Stimulated activated CD8-positive, alpha-beta memory T cell treated with anti-CD3 and anti-CD28 coated beads, Interleukin-7, amount 100 ng/mL, for 48 hours (primary cell): ENCODE measurements around the gene HOXC13.

Experiments
- DNase-seq, 2 donors: peaks; one replicate each; pipeline ENCODE4 v3.0.0-alpha.2; 2020; ENCODE audit warnings: low read depth in 1 of 2; ENCODE audit errors: extremely low read depth in 1 of 2

HOXC13 gene

DNA sequence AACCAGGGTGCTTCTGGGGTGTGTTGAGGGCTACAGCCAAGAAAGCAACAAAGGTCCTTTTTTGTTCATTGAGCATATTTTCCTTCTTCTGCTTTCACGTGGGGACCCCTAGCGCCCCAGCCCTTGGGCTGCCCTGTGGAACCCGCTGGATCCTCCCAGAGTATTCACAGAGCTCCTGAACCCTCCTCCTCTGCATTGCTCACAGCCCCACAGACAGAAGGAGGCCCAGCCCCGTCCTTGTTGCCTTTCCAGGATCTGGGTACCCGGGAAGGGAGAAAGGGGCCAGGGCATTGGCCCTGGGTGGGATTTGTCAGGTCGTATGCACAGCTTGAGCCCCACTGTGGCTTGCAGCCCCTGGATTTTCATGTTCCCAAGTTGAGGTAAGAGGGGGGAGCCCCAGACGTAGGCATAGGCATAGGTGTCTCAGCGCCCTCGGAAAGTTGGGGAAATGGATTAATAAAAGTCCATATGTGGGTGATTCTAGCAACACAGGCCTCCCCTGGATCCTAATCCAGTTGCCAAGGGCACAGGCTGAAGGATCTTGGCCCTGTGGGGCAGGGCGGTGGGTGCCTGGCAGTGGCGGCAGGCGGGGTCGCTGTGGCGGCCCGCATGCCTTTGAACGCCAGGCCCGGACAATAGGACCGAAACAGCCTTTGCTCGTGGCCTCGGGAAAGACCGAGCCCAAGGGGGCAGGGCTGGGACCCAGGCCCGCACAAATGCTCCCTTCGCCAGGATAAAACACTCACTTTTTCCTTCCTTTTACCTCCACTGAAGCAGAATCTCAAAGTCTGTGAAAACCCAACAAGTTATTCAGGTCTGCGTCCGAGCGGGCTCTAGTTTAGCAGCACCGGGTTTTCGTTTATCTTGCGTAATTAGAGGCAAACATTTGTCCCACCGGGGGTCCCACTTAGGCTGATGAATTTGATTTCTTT lies 43.3 kb downstream of the HOXC13 start:
- no peak for DNase-seq

DNA sequence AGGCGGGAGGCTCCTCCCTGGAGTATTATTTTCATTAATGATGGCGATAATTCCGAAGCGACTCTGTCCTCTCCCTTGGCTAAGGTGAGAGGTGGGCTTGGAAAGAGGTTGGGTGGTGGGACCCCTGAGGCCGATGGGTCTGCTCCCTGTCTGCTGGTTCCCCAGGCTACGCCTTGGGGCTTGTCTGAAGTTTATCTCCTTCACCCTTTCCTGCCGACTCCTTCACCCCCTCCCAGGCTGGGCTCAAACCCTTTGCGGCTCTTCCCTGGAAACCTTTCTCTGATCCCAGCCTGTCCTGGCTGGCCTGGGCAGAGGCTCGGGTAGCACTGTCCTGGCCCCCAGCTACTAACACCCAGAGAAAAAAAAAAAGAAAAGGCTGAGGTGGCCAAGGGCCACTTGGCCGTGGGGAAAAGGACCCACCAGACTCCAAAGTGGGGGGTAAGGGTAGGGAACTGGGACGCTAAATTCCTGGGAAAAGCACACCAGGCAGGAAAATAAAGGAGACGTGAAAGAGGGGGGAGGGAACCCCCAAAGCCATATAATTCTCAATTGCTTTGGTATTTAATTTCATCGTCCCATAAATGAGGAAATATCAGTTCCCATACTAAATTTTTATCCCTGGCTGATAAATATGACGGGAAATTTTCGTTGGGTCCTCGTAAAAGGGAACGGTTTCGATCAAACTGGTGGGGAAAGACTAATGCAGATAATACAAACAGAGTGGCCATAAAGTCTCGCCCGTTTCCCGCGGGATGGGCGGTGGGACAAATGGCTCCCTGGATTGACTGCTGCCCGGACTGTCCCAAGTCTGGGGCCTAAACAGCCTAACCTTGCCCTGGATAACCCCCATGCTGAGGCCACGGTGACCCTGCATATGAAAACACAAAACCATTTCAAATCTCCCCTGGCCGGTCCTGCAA lies 44.3 kb downstream of the HOXC13 start:
- no peak for DNase-seq

DNA sequence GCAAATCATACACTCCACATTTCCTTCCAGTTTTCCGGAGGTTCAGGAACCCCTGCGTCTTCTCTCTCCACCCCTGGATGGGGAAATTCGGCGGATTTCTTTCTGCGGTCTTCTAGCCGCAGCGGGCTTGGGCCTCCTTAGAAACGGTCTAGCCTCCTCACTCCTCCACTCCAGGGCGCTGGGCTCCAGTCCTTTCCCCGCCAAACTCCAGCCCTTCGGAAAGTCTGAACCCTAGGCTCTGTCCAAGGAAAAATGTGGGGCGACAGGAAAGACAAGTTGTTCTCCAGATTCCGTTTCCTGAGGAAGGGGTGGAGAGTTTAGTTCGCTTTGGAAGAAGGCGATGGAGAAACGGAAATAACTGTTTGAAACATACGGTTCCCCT lies 44.9 kb downstream of the HOXC13 start:
- DNase-seq = no peak

DNA sequence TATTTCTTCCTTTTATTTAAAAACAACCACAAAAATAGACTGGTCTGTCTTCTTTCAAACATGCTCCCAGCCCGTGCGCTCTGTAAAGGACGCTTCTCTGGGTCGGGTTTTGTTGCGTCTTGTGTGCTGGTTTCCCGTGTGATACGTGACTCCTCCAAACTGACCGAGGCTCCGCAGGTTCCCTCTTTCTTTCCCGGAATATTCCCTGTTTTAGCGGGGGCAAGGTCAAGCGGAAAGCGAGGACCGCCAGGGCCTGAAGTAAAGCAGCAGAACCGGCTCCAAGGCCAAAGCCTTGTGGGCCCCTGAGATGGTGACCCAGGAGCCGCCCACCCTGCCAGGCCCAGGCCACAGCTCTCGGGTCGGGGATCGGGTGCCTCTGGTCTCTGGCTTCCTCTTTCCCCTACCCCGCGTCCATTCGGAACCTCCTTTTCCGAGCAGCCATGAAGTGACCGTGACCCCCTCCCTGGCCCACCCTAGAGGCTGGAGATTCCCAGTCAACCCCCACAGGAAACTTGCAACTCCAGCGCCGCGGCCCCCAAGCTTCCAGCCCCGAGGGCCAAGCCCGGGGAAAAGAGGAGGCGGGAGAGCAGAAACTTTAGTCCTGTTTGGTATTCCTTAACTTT lies 45.4 kb downstream of the HOXC13 start:
- no peak for DNase-seq

DNA sequence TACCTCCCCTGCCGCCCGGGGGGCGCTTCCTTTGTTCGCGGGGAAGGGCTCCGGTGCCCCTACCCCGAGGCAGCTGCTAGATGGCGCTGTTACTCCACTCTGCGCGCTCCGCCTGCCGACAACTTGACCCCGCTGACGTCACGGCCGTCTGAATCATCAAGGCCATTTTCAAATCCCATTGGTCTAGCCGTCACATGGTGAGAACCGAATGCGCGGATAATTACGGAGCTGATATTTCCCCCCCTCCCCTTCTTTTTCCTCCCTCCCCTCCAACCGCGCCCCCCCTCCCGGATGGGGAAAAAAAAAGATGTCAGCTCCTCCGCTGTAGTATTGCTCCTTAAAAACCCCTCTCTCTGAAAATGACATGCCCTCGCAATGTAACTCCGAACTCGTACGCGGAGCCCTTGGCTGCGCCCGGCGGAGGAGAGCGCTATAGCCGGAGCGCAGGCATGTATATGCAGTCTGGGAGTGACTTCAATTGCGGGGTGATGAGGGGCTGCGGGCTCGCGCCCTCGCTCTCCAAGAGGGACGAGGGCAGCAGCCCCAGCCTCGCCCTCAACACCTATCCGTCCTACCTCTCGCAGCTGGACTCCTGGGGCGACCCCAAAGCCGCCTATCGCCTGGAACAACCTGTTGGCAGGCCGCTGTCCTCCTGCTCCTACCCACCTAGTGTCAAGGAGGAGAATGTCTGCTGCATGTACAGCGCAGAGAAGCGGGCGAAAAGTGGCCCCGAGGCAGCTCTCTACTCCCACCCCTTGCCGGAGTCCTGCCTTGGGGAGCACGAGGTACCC lies 46.5 kb downstream of the HOXC13 start, which contains the start of gene HOXC10:
Gene HOXC10, plus strand, starts transcription at position 246 of the 791 bp plus-strand sequence. Its CDS starts 114 bp downstream, at position 360.
- peak; percentile 69 to 85 for DNase-seq

DNA sequence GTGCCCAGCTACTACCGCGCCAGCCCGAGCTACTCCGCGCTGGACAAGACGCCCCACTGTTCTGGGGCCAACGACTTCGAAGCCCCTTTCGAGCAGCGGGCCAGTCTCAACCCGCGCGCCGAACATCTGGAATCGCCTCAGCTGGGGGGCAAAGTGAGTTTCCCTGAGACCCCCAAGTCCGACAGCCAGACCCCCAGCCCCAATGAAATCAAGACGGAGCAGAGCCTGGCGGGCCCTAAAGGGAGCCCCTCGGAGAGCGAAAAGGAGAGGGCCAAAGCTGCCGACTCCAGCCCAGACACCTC lies 47.0 kb downstream of the HOXC13 start:
- no peak for DNase-seq

DNA sequence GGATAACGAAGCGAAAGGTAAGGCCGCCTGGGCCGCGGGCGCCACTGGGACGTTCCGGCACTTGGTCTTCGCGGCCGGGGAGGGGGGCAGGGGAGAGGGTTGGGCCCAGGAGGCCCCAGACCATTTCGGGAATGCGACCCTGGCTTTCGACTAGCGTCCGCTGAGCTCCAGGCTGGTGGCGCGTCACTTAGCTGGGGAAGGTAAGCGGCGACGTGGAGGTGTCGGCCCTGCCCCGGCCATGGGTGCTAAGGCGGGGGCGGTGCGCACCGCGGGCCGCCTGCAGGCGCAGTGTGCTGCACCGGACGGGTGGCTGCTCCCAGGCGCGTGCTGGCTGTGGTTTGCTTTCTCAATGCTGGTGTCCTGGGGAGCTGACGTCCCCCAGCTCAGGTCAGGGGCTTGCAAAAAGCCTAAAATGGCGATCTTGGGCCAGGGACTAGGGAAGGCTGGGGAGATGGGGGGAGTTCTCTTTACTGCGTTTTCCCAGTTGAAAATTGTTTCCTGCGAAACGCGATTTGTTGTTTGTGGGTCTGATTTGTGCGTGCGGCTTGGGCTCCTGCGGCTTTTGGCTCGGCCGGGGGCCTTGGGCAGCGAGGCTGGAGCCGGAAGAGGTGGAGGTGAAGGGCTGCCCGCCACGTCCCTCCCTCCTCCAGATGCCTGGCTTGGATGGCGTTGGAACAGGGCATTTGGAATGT lies 47.5 kb downstream of the HOXC13 start:
- DNase-seq = no peak

DNA sequence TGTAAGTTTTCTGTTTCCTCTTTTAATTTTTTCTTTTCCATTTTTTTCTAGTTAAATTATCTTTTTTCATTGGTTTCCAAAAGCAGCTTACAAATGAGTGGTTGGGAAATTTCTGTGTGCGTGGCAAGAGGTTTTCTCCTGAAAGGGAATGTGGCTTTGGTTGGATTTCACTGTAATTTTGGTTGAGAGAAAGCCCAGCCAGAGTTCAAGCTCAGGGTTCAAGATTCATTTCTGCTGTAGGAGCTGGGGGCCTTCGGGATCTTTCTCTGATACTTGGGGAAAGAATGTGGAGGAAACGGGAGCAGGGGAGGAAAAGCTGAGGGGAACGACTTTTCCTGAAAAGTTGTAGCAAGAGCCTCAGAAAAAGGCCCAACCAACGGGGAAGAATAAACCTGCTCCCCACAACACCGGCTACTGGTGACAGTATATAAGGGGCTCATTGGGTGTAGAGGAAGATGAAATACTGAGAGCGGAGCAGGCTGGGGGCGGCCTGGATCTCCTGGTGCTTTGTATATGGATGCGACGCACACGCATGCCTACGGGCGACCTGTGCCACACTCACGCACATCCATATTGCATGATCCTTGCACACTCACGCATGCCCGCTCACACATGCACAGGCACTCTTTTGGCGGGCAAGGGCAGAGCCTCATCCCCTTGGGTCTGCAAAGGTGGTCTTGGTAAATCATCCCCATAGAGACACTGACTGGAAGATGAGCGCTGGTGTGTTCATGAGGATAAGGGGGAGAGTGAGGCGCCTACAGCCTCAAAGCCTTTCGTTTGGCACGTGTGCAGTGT lies 48.3 kb downstream of the HOXC13 start:
- DNase-seq = no peak

DNA sequence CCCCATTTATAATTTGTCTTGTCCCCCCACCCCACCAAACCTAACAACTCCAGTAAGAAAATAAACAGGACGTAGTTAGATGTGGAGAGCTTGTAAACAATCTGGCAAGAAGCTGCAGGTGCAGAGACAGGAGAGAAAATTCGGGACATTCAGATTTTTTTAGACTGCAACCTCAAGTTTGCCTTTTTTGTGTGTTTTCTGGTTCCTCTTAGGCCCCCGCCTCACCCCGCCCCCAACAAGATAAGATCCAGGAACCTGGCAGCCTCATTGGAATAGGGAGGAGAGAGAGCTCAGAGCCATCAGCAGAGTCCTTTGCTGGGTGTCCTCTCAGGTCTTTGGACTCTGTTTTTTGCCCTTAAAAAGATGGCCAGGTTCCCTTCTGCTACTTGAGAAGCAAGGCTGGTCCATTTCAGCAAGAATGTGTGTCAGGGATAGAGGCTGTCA lies 49.2 kb downstream of the HOXC13 start:
- DNase-seq = no peak

DNA sequence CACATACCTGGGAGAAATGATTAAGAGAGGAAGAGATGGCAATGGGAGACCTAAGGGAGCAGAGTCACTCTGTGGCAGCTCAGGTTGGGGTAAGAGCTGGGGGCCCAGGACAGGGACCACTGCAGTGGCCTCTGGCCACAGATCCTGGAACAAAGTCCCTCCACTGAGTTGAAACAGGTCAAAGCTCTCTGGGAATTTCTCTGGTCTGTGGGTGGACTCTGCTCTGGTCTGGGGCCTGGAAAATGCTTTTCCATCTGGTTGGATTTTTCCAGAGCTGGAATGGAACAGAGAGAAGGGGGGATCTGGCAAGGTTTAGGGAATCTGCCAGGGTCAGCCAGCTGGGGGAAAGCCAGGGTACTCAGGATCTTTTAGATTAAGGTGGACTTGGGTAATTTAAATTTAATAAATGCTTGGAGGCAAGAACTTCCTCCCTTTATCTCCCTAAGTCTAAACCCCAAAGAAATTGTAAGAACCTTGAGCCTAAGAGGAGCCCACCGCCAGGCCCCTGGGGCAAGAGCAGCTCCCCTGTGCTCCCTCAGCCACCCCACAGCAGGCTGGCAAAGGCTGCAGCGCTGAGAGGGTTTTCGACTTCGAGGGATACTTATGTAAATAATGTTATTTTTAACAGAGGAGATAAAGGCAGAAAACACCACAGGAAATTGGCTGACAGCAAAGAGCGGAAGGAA lies 50.1 kb downstream of the HOXC13 start:
- DNase-seq = no peak

DNA sequence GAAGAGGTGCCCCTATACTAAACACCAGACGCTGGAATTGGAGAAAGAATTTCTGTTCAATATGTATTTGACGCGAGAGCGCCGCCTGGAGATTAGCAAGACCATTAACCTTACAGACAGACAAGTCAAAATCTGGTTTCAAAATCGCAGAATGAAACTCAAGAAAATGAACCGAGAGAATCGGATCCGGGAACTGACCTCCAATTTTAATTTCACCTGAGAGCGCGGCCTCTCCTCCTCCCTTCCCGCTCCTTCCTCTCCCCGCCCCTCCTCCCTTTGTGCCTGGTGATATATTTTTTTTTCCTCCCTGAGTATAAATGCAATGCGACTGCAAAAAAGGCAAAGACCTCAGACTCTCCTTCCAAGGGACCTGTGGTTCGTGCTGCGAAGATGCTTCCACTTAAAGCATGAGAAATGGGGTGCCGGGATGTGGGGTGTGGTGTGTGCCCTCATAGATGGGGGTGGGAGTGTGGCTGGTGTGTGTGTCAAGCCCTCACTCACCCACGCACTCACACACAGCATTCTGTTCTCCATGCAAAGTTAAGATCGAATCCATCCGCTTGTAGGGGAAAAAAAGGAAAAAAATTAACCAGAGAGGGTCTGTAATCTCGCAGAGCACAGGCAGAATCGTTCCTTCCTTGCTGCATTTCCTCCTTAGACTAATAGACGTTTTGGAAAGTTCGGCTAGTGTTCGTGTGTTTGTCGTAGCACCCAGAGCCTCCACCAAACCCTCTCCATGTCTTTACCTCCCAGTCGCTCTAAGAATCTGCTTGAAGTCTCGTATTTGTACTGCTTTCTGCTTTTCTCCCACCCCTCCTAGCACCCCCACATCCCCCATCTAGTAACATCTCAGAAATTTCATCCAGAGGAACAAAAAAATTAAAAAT lies 50.8 kb downstream of the HOXC13 start:
- DNase-seq = no peak

DNA sequence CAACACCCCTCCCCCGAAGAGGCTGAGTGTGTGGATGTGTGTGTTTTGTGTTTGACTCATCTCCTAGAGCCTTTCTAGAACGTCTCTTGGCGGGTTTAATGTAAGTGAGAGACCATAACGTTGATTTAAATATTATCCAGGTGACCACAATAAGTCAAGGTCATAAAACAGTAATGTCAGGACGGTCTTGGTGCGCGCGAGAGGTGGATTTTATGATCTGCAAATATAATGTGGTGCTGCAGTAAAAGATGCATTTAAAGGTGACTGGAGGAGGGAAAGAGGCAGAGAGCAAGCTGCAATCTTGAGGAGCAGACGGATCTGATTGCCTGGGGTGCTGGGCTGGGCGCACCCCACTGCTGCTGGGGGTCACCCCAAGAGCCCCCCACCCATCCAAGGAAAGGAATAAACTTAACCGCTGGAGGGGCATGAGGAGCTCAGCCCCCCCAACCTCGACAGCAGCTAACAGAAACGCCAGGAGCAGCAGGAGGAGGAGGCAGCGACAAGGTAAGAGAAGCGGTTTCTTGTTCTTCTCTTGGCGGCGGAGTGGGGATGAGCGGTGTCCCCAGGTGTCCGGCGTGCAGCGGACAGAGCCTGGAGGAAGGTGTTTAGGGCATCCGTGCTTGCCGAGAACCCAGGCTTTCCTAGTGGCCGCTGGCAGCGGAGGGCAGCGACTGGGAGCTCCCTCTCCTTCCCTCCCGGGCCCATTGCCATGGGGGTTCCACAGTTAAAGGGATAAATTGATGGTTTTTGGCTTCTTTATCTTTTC lies 51.9 kb downstream of the HOXC13 start:
- no peak for DNase-seq

DNA sequence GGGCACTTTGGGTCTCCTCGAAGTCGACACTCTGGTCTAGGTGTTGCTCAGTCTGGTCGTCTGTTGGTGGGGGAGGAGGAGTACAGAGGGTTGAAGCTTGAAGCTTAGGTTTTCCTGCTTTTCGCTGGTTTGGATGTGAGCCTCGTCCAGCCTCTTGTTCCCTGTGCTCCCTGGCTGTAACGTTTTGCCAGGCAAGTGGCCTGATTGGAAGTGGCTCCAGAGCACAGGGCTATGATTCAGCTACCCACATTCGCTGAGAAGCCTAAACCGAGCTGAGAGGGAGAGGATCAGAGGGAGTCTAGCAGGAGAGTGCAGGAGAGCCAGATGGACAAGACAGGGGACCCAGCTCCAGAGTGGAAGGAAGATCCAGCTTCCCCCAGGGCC lies 52.4 kb downstream of the HOXC13 start:
- DNase-seq = no peak

DNA sequence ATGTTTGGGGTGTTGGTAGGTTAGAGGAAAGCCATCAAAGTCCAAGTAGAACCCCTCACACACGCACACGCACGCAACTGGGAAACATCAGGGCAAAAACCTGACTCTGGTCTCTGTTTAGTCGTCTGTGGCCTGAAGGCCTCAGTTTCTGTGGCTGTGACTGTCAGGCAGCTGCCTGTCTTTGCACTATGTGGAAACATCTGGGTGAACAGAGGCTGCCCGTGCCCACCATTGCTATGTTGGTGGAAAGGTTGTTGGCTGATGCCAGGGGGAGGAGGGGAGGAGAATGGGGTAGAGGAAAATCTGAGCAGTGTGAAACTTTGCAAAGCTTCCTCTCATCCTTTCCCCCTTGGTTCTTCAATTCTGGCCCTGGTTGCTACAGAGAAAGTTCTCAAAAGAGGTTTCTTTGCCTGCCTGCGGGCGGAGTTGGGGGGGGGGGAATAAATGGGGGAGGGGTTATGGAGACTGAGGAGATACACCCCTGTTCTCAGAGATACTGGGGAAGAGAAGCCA lies 53.8 kb downstream of the HOXC13 start:
- DNase-seq = no peak

DNA sequence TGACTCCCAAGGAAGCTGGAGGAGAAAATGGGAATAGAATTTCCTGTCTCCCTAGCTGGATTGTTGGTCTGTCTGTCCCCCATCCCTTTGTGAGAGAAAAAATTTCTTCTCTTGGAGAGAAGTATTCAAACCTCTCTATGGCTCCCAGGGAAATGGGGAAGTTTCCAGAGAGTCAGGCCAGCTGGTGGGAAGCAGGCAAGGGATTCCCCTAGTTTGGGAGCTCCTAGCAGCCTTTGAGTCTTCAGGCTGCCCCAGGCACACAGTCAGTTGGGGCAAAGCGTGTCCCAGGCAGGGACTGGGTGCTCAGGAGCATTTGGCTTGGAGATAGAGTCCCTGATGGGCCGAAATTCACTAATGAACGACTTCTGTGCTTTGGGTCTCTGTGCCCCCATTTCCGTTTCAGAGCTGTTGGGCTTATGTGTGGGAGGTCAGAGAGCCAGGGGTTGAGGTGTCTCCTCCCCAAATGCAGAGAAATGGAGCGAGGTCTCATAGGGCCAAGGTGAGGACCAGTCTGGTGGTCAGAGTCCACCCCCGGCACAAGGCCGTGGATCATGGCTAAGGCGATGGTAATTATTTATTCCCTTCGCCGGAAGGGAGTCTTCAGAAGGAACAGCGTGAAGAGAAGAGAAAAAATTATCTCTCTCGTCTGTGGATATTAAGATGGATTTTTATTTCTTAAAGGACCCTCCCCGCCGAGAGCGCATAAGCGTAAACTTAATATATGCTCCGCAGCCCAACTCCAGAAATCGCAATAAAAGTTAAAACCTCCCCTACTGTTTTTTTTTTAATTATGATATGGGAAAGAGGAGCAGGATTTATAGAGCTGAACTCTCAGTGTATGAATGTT lies 54.8 kb downstream of the HOXC13 start:
- DNase-seq = no peak

DNA sequence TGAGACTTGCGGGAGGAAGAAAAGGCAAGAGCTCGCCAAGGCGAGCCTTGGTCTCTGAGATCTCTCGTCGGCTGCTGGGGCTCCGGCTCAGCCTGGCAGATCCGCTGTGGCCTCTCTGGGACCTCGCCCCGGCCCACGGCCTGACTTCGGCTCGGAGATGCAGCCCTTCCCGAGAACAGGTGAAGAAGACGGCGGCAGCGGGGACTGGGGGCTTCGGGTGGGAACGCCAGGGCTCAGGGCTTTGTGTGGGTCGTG lies 55.3 kb downstream of the HOXC13 start:
- DNase-seq = no peak
